Activated T-cell treated with anti-CD3 and anti-CD28 coated beads for 24 hours (primary cell): ENCODE data around the gene ZNF618.

Experiments
- DNase-seq: peaks from one replicate; pipeline ENCODE4 v3.0.0-alpha.2; 2020; ENCODE audit warnings: low read depth

The ZNF618 gene

DNA sequence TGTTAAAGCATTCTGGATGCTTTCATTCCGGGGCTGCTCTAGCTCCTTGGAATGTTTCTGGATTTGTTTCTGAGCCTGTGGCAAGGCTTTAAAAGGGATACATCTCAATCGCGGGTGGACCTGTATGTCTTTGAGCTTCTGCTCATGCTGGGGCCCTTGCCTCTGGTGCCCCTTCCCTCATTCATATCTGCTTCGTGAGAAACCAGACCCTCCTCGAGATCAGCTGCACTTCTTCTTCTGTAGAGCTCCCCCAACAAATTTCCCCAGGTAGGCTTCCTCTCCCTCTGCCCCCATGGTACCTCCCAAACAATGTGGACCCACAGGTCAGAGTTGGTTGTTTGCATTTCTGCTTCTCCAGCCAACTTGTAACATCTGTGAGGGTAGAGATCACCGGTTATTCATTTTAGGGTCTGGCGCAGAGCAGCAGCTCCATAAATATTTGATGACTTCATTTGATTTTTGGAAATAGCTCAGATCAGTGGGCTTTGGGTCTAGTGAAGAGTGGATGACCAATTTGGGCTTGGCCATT lies 6.6 kb downstream of the ZNF618 start:
- no peak for DNase-seq

DNA sequence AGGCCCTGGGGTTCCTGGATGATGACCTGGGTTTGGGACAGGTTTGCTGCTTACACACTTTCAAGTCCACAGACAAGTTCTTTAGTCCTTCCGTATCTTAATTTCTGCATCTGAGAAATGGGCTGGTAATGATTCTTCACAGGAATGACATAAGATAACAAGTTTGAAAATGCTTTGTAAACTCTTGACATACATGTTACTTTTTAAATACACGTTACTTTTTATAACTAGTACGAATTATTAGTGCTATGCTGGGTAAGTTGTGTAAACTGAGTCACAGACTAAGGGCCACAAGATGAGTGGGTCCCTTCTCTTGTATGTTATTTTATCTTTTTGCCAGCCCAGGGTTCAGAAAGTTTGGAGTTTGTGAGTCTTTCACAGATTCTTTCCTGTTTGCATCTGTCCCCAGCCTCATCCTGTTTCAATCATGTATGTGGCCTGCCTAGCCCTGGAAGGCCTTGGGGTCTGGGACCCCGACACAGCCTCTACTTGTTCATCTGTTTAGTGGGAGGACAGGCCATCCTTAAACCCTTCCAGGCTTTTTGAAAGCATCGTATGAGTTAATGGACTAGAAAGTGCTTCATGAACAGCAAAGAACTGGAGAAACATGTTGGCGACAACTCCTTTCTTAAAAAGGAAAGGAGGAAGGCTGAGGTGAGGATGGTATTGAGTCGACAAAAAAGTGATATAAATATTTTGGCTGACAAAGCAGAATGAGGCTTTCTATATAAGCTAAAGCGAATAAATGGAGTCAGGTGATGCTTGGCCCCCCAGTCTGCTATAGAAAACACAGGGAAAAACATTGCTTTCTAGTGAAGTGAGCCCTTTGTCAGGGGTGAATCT lies 9.3 kb downstream of the ZNF618 start:
- DNase-seq: no peak

DNA sequence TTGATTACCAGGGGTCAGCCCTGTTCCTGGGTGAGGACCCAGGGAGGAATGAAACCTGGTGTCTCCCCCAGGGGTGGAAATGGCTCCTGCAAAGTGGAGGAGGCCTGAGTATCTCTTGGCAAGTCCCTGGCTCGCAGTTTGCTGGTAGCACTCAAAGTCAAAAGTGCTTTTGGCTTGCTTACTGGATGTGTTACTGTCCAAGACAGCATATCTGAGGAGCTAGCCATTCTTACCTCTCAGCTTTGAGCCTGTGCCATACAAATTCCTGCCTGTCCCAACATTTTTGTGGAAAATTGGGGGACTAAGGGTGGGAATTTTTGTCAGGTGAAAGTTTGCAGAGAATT lies 9.9 kb downstream of the ZNF618 start:
- no peak for DNase-seq

DNA sequence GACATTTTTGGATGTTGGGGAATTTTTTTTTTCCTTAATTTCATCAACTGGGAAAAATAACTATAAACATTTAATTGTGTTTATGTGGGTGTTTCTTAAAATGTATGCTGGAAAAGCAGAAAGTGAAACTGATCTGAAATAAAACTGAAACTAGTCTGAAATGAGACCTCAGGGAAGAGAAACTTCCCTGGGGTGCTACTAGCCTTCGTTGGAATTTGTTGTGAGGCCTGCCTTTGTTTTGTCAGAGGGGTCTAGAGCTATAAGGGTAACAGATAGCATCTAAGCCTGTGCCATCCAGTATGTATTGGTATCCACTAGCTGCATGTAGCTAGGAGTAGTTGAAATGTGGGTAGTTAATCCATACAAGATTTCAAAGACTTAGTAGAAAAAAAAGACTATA lies 10.4 kb downstream of the ZNF618 start:
- DNase-seq: no peak

DNA sequence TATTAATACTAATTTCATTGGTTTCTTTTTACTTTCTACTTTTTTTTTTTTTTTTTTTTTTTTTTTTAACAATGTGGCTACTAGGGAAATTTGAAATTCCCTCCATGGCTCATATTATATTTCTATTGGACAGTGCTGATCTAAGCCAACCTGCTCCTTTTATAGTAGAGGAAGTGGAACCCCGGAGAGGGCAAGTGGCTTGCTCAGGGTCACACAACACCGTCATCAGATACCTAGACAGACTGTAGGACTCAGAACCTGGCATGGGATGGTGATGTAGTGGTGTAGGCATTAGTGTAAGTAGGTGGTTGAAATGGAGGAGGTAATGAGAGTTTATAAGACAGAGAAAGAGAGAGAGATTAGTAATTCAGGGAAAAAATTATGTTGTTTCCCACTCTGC lies 10.8 kb downstream of the ZNF618 start:
- no peak for DNase-seq

DNA sequence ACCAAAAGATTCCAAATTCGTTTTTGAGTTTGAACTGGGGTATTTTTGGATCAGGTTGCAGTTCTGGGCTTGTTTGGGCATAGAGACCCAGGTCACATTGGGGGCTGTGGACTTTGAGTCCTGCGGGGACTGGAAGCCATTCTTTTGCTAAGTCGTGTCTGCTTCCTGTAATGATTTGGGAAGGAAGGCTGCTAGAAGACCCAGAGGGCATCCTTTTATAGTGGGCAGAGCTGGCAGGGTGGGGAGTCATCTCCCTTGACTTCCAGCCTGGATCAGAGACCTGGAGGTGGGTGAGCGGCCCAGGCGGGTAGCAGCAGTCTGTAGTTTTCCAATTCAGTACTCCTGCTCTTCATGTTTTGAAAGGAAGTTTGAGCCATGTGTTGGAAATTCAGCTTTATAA lies 11.3 kb downstream of the ZNF618 start:
- no peak for DNase-seq

DNA sequence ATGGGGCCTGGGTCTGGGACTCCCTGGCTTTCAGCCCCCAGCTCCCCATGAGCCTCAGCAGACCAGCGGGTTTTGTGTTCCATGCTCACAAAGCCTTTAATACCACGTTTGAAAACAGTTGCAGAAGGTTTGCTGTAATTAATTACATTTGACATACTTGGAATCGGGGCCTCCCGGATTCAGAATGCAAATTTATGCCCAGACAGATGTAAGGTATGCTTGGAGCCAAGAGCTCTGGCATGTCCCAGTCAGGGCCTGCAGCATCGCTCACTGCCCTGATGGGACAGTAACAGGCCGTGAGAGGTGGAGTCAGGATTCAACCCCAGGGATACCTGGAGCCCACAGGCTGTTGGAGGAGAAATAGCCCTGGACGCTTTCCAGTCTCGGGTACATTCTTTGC lies 12.2 kb downstream of the ZNF618 start:
- no peak for DNase-seq

DNA sequence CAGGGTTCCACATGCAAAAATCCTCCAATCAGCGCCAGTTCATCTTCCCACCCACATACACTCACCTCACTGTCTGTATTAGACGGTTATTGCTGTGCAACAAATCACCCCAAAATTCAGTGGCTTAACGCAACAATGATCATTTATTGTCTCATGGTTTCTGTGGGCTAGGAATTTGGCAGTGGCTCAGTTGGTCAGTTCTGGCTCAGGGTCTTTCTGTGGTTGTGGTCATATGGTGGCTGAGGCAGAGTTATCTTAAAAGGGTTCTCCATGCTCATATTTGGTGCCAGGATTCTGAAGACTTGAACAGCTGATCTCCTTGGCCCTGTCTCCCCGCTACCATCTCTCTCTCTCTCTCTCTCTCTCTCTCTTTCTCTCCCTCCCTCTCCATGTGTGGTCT lies 12.9 kb downstream of the ZNF618 start:
- no peak for DNase-seq

DNA sequence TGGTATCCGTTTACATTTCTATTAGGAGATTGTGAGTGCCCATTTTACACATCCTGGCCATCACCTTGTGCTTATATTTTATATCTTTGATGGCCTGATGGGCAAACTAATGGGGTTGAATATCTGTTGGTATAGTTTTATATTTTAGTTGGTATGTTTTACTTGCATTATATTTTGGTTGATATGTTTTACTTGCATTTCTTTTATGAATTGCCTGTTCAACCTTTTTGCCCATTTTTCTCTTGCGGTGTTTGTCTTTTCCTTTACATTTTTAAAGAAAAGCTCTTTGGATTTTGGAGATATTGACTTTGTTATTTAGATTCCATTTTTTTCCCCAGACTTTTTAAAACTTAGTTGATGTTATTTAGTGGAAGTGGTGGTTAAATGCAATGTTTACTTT lies 14.6 kb downstream of the ZNF618 start:
- DNase-seq: no peak

DNA sequence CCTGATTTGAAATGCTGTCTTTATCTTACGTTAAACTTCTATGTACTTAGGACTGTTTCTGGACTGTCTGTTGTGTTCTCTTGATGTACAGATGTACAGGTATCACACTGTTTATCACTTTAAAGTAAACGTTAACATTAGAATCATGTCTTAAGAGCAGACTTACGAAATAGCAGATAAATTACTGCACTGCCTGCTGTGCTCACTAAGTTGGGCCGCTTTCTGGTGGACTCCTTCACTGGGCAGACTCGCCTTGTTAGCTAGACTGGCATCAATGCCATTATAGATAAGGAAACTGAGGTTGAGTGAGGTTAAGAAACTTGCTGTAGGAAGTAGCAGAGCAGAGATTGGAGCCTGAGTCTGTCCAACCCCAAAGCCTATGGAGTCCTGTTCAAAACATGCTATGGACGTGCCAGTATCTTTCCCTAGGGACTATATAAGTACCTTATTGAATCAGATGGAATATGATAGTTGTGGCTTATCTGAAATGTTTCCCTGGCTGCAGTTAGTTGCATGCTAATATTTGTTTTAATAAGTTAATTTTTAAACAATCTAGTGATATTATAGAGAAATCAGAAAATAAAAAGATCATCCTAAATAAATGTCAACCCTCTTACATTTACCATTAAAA lies 16.9 kb downstream of the ZNF618 start:
- DNase-seq: no peak

DNA sequence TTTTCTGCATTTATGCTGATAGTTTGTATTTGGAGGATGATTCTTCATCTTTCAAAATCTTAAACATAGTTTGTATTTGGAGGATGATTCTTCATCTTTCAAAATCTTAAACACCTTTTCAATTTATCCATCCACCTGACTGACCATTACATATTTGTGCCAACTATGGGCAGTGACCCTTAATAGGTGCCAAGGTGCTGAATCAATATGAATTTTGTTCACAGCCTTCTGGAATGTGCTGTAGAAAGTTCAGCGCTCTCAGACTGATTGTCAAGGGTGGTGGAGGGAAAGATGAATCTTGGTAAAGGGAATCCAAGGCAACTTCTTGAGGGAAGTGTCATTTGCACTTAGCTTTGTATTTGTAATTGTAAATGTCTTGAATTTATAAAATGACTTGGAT lies 18.1 kb downstream of the ZNF618 start:
- DNase-seq: no peak

DNA sequence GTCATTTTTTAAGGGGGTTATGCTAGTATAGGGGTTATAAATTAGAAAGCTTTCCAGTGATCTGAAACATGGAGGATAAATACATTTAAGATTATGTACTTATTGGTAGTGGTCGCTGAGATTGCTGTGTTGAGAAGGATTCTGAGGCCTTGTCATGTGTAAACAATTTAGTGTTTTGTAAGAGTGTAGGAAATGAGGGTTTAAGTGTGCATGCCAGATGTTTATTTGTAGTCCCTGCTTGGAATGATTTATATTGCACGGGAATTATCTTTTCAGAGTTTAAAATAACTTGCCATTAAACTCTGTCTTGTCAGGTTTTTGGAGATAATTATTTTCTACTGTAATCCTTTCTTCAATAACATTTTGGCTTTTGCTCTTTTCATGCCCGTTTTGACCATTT lies 19.4 kb downstream of the ZNF618 start:
- DNase-seq: no peak

DNA sequence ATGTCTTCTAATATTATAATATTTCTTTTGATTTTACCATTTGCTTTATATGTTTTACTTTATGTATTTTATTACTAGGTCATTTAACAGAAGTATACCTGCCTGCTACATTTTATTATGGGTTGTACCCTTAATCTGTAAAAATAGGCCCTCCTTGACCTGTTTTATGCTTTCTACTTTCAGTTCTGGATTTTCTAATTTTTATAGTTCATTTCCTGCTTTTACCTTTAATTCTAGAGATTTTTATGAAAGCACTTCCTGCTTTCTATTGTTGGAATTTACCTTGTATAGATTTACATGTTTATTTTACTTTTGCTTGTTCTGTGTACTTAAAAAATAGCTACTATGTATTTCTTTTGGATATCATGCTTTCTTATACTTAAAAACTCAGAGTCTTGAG lies 20.6 kb downstream of the ZNF618 start:
- no peak for DNase-seq

DNA sequence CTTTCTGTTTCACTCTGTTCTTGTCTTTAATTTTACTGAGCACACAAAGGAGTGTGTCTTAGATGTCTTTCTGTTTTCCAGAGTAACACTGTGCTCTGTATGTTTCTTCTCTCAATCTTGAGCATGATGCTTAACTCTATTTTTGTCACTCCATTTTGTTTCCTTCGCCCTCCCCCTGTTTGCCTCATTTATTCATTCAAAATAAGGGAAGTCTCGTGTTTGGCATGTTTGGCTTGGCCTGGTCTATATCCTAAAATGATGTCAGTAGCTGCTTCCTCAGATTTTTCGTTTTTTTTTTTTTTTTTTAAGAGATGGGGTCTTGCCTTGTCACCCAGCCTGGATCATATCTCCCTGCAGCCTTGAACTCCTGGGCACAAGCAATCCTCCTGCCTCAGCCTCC lies 22.0 kb downstream of the ZNF618 start:
- DNase-seq: no peak

DNA sequence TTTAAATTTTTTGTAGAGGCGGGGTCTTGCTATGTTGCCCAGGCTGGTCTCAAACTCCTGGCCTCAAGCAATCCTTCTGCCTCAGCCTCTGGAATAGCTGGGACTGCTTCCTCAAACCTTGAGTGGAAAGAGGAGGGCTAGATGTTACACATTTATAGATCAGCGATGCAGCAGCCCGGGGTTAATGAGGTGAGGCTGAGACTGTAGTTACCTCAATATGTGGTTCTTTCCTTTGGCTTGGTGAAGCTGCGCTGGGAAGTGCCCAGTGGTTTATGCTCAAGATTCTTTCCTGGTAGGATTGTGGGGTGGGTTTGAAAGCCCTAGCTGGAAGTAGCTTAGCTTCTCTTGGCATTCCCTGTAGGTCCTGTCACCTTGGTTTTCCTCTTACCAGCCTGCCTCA lies 22.5 kb downstream of the ZNF618 start:
- no peak for DNase-seq

DNA sequence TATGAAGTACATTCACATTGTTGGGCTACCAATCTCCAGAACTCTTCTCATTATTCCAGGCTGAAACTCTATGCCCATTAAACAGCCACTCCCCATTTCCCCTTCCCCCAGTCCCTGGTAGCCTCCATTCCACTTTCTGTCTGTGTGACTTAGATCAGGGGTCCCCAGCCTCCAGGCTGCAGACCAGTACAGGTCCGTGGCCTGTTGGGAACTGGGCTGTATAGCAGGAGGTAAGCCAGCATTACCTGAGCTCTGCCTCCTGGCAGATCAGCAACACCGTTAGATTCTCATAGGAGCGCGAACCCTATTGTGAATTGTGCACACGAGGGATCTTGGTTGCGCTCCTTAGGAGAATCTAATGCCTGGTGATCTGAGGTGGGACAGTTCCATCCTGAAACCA lies 23.1 kb downstream of the ZNF618 start:
- DNase-seq: no peak

DNA sequence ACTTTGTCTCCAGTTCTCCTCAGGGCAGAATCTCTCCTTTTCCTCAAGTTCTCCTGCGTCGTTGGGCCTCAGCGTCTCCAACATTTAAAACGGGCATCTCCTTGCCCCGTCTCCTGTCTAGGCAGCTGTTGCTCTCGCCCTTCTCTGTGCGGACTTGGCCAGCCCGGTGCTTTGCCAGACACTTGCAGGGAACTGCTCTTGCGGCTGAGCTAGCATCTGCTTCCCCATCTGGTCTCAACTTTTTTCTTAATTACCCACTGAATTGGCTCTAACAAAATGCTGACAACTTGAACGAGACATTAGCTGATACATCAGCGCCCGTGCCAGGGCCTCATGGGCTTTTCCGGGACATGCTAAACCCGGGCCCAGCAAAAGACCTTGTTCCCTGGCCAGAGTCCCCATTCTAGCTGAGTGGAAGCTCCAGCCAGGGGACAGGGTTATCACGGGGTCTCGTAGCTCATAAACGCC lies 25.1 kb downstream of the ZNF618 start:
- DNase-seq: no peak

DNA sequence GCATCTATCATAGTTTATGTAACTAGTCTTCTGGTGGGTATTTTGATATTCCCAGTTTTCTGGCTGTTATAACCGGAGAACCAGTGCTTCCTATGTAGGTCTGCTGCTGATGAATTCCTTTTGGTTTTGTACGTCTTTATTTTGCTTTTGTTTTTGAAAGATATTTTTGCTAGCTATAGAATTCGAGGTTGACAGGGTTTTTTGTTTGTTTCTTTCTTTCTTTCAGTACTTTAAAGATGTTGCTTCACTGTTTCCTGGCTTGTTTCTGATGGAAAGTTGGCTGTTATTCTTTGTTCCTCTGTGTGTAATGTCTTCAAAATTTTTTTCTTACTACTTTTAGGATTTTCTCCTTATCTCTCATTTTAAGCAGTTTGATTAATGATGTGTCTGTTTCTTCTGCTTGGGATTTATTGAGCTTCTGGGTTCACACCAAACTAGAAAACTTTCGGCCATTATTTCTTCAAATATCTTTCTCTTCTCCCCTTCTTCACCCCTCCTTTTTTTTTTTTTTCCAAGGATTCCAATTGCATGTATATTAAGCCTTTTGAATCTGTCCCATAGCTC lies 27.5 kb downstream of the ZNF618 start:
- no peak for DNase-seq

DNA sequence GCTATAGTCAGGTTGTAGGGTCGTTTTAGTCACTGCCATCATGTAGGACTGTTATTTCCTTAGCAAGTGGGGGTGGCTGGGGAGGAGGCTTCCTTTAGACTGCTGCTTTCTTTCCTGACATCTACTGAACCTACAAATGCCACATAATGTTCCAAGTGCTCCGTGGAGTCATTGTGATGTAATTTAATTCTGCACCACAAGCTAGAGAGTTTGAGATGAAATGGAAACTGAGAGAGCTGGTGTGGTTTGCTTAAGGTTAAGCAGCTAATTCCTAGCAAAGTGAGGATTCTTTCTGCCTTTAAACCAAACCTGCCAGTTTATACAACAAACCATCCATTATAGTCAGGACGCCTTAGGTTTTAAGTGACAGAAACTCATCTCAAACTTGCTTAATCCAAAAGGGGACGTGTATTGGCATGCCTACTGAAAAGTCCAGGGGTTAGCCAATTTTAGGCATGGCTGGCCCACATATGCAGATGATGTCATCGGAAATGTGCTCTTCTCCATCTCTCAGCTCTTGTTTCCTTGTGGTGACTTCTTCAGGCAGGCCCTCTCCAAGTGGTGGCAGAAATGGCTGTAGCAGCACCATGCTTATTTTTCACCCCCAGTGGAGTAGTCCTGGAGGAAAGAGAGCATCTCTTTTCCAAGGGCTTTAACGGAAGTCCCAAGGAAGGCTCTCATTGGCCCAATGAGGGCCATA lies 30.5 kb downstream of the ZNF618 start:
- no peak for DNase-seq

DNA sequence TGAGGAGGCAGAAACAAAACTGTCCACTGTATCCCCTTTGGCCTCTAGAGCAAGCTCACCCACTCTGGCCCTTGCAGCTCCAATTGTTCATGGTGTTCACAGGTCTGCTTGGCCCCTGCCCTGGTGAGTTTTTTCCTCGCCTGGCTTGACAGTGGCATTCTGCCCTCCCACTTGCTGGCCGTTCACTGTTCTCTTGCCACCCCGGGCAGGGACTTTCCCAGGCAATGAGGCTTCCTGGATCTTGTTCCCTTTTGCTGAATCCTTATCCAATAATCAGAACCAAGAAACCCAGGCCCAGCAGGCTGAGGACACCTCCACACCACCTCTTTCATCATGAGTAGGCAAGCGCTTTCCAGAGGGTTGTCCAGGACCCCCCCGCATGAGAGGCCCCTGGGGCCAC lies 31.2 kb downstream of the ZNF618 start:
- no peak for DNase-seq

DNA sequence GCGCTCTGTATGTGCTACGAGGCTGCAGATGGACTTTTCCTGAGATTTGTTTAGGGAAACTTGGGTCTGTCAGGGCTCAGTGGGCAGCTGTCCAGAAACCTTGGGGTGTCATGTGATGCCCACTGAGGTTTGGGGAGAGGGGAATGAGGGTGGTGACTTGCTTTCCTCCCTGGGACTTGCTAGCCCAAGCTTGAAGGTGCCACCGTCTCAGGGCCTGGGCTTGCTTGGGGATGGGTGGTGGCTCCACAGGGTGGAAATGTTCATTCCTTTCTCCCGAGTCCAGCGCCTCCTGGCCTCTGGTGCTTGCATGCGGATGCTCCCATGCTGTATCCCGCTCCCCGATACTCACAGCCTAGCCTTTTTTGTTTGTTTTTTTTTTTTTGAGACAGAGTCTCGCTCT lies 33.3 kb downstream of the ZNF618 start:
- DNase-seq: no peak

DNA sequence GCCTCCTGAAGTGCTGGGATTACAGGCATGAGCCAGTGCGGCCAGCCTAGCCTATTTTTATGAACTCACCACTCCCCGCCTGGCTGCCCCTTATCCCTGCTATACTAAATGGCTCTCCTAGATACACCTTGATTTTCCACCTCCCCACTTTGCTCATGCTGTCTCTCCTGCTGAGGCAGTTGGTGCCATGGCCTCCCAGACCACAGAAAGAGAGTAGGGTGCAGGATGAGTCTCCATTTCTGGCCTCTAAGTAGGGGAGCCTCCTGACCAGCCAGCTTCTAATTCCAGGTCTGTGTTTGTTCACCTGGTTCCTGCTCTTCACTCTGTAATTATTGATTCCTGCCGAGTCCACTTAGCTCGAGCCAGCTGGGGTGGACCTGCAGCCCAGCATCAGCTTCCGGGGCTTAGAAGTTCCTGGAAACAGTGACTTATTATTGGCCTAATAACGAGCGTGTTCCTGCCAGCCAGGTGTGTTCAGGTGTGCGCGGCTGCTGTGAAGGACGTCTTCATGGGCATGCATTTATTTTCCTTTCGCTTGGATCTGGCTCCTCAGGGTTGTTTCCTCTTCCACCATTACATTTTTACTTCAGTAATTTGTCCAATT lies 34.0 kb downstream of the ZNF618 start:
- no peak for DNase-seq
